ENCODE results near the gene CERS2. TPM values are rescaled to one million over a fixed set of nuclear protein-coding genes. Genes with fewer than 3 reads are reported as not detected.
A peak's percentile ranks its signal among the peaks of the same experiment; 100 is the strongest.

CERS2 gene
- total and polyA plus RNA-seq, 2 of the 13 experiments (the other 11 are each of a cell fraction or from before 2014, with no cell fraction given), result 269 to 298 TPM

DNA sequence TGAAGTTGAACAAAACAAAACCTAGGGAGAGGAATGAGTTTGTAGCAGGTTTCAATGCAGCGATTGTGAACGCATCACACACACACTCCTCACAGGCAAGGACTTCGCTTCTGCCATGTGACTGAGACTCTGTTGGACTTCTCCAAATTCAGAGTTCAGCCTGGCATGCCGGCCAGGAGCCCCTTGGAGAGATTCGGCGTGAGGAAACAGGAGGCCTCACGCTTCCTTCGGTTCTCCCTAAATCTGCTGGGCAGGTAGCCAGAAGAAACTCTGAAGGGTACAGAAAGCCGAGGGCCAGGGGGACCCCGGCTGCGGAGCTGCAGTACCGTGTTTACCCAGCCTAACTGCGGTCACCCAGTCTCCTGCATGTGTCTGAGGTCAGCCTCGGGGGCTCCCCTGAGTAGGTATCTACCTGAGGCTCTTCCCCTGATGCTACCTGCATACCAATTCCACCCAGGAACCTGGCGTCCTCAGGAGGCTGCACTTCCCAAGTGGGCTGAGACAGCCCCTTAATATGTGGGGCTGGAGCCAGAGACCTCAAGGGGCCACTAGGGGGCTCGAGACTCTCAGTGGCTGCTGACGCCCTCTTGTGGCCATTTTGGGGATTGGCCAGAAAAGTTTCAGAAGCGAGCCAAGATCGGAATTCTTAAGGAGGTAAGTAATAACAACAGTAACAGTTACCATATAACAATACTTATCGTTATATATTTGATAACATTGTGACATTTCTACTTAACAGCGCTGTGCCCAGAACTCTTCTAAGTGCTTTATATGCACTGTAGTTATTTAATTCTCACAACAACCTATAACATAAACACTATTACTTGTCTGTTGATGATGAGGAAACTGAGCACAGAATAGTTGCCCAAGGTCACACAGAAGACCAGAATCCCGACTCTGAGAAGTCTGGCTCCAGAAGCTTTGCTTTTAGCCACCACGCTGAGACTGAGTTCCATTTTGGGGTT, 4.7 kb upstream of the CERS2 start (continued):
- no peak for TF ChIP-seq AHDC1 (CRISPR knock-in tag; IDR thresholded peaks at IDR 0.05; ENCODE audit: borderline replicate concordance)
- TF ChIP-seq, protein P1, sequence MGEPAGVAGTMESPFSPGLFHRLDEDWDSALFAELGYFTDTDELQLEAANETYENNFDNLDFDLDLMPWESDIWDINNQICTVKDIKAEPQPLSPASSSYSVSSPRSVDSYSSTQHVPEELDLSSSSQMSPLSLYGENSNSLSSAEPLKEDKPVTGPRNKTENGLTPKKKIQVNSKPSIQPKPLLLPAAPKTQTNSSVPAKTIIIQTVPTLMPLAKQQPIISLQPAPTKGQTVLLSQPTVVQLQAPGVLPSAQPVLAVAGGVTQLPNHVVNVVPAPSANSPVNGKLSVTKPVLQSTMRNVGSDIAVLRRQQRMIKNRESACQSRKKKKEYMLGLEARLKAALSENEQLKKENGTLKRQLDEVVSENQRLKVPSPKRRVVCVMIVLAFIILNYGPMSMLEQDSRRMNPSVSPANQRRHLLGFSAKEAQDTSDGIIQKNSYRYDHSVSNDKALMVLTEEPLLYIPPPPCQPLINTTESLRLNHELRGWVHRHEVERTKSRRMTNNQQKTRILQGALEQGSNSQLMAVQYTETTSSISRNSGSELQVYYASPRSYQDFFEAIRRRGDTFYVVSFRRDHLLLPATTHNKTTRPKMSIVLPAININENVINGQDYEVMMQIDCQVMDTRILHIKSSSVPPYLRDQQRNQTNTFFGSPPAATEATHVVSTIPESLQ (CRISPR knock-in tag; conservative IDR thresholded peaks at IDR 0.05), result no peak
- no peak for TF ChIP-seq CREM (IDR thresholded peaks at IDR 0.05)
- TF ChIP-seq CREM (CRISPR knock-in tag; IDR thresholded peaks at IDR 0.05), result no peak
- TF ChIP-seq YY1 (IDR thresholded peaks at IDR 0.05; ENCODE audit: insufficient read depth, insufficient replicate concordance, low read depth, low read length), result peak; percentile 45
- 0 out of 2 replicates have a peak, but pooled peaks have one; percentile 23 for TF ChIP-seq HMG20B (CRISPR knock-in tag; conservative IDR thresholded peaks at IDR 0.05)
- TF ChIP-seq SYNCRIP (IDR thresholded peaks at IDR 0.05; ENCODE audit: insufficient read depth, low read depth, low read length), result no peak
- TF ChIP-seq ZNF34 (CRISPR knock-in tag; IDR thresholded peaks at IDR 0.05; ENCODE audit: borderline replicate concordance), result peak; percentile 70; the same call in 1 of the 2 replicates
- TF ChIP-seq CHD2 (IDR thresholded peaks at IDR 0.05; ENCODE audit: low read depth, low read length), result no peak
- TF ChIP-seq, protein P2, sequence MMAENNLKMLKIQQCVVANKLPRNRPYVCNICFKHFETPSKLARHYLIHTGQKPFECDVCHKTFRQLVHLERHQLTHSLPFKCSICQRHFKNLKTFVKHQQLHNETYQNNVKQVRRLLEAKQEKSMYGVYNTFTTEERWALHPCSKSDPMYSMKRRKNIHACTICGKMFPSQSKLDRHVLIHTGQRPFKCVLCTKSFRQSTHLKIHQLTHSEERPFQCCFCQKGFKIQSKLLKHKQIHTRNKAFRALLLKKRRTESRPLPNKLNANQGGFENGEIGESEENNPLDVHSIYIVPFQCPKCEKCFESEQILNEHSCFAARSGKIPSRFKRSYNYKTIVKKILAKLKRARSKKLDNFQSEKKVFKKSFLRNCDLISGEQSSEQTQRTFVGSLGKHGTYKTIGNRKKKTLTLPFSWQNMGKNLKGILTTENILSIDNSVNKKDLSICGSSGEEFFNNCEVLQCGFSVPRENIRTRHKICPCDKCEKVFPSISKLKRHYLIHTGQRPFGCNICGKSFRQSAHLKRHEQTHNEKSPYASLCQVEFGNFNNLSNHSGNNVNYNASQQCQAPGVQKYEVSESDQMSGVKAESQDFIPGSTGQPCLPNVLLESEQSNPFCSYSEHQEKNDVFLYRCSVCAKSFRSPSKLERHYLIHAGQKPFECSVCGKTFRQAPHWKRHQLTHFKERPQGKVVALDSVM (CRISPR knock-in tag; IDR thresholded peaks at IDR 0.05), result peak; percentile 65
- TF ChIP-seq YEATS2 (CRISPR knock-in tag; IDR thresholded peaks at IDR 0.05; ENCODE audit: borderline replicate concordance), result peak; percentile 29; the same call in 1 of the 2 replicates
- no peak; the same call in 1 of the 2 replicates for TF ChIP-seq ZNF350 (CRISPR knock-in tag; IDR thresholded peaks at IDR 0.05; ENCODE audit: borderline replicate concordance, low read depth)
- TF ChIP-seq ISX (CRISPR knock-in tag; conservative IDR thresholded peaks at IDR 0.05), result no peak
- TF ChIP-seq AGO2 (optimal IDR thresholded peaks at IDR 0.05; ENCODE audit: low read depth, low read length), result no peak
- no peak for TF ChIP-seq ZFP82 (CRISPR knock-in tag; IDR thresholded peaks at IDR 0.05; ENCODE audit: borderline replicate concordance)
- TF ChIP-seq, protein P3, sequence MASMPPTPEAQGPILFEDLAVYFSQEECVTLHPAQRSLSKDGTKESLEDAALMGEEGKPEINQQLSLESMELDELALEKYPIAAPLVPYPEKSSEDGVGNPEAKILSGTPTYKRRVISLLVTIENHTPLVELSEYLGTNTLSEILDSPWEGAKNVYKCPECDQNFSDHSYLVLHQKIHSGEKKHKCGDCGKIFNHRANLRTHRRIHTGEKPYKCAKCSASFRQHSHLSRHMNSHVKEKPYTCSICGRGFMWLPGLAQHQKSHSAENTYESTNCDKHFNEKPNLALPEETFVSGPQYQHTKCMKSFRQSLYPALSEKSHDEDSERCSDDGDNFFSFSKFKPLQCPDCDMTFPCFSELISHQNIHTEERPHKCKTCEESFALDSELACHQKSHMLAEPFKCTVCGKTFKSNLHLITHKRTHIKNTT (CRISPR knock-in tag; IDR thresholded peaks at IDR 0.05), result no peak
- peak; percentile 14 for TF ChIP-seq SKI (IDR thresholded peaks at IDR 0.05; ENCODE audit: partially characterized antibody)
